Measurements from ENCODE around the gene KLB. TPM values are rescaled to one million over a fixed set of nuclear protein-coding genes. Genes with fewer than 3 reads are reported as not detected.
"Not testable (repeated sequence)": the region's sequence is repeated elsewhere in the genome, so short reads cannot be mapped to it uniquely, and the experiment has no call there.

The KLB gene
- total RNA-seq, 4 donors from 2014 or later, result 0.34 to 0.76 (median 0.68) TPM

DNA sequence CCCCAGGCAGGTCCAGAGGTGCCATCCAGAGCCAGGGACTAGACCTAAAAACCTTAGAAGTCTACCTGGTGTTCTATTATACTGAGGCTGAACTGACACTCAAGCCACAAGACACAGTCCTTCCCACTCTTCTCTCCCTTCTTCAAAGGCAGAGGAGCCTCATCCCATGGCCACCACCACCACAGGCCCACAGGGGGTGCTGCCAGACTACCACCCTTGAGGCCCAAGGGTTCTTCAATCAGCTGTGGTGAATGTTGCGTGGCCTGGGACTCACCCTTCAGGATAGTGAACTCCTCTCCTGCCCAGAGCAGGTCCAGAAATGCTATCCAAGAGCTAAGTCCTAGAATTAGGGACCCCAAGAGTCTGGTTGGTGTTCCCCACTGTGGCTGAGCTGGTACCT is 23.0 kb upstream of the KLB start:
- no peaks in the 10 kb centered on the region for H3K4me1 ChIP-seq
- no peak for DNase-seq (ENCODE audit: low spot score in 2 of 2)
- no peaks in the 10 kb centered on the region for H3K27me3 ChIP-seq
- no peak overlapping the region for H3K27ac ChIP-seq
- WGBS, result no CpG with 5 or more reads among the region's 1 CpG
- H3K4me3 ChIP-seq, result no peak overlapping the region
- no peaks in the 10 kb centered on the region for H3K9me3 ChIP-seq
- no peak for TF ChIP-seq EP300 (IDR thresholded peaks at IDR 0.05)
- H3K36me3 ChIP-seq, result no peaks in the 10 kb centered on the region

DNA sequence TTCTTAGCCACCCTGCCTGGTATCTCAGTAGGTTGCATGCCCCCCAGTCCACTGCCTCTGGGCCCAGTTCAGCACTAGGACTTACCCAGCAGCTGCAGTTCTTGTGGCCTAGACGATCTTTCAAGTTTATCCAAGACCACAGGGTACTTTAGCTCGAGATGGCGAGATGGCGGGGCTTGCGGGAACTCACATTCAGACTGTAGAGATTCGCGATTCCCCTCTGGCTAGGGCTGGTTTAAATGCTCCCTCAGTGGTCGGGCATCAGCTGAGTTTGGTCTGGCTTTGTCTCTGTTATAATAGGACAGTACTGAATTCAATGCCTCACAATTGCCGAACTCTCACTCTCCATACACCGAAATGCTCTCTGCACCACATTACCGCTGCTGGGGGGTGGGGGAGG is 22.2 kb upstream of the KLB start:
- Histone ChIP-seq H3K27me3 (no peaks in the 10 kb centered on the region), H3K4me3 (no peak overlapping the region), H3K27ac (no peak overlapping the region), H3K9me3 (no peaks in the 10 kb centered on the region), H3K36me3 (no peaks in the 10 kb centered on the region), H3K4me1 (no peaks in the 10 kb centered on the region)
- DNase-seq (ENCODE audit: low spot score in 2 of 2), result no peak
- TF ChIP-seq, protein P1, sequence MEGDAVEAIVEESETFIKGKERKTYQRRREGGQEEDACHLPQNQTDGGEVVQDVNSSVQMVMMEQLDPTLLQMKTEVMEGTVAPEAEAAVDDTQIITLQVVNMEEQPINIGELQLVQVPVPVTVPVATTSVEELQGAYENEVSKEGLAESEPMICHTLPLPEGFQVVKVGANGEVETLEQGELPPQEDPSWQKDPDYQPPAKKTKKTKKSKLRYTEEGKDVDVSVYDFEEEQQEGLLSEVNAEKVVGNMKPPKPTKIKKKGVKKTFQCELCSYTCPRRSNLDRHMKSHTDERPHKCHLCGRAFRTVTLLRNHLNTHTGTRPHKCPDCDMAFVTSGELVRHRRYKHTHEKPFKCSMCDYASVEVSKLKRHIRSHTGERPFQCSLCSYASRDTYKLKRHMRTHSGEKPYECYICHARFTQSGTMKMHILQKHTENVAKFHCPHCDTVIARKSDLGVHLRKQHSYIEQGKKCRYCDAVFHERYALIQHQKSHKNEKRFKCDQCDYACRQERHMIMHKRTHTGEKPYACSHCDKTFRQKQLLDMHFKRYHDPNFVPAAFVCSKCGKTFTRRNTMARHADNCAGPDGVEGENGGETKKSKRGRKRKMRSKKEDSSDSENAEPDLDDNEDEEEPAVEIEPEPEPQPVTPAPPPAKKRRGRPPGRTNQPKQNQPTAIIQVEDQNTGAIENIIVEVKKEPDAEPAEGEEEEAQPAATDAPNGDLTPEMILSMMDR (IDR thresholded peaks at IDR 0.05), result no peak
- TF ChIP-seq POLR2A (IDR thresholded peaks at IDR 0.05) (no peak), EP300 (IDR thresholded peaks at IDR 0.05) (no peak), POLR2AphosphoS5 (IDR thresholded peaks at IDR 0.05) (no peak)
- WGBS, result 90% methylated on average over 11 of the region's 11 CpGs

DNA sequence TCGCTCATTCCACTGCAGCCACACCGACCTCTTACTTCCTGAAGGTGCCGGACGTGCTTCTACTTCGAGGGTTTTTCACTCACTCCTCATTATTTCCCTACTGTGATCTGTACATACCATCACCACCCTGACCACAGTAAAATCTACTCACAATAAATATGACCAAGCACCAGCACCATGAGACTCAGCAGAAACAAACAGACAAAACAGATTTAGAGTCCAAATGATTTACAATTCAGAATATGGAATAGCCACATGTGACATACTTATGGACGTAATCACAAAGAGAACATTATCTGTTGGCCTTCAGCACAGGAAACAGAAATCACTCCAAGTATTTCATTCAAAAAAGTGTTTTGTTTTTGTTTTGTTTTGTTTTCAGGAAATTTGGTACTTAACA is 16.1 kb upstream of the KLB start:
- DNase-seq (ENCODE audit: low spot score in 2 of 2), result no peak
- Histone ChIP-seq H3K4me3 (no peak overlapping the region), H3K9me3 (no peaks in the 10 kb centered on the region), H3K36me3 (no peaks in the 10 kb centered on the region), H3K4me1 (no peaks in the 10 kb centered on the region), H3K27ac (no peak overlapping the region), H3K27me3 (no peaks in the 10 kb centered on the region)
- WGBS, result 77% methylated on average over 6 of the region's 6 CpGs
- no peak for TF ChIP-seq EP300 (IDR thresholded peaks at IDR 0.05)
- TF ChIP-seq, protein P1 (IDR thresholded peaks at IDR 0.05), result no peak
- no peak for TF ChIP-seq POLR2AphosphoS5 (IDR thresholded peaks at IDR 0.05)
- no peak for TF ChIP-seq POLR2A (IDR thresholded peaks at IDR 0.05)

DNA sequence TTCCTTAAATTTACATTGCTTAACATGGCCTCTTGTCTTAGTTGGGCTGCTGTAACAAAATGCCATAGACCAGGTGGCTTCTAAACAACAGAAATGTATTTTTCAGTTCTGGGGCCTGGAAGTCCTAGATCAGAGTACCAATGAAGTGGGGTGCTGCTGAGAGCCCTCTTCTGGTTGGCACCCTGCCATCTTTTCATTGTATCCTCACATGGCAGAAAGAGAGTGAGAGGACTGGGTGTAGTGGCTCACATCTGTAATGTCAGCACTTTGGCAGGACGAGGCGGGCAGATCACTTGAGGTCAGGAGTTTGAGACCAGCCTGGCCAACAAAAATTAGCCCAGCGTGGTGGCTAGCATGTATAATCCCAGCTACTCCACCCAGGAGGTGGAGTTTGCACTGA is 12.0 kb upstream of the KLB start:
- H3K27me3 ChIP-seq, result no peaks in the 10 kb centered on the region
- WGBS, result no CpG with 5 or more reads among the region's 3 CpGs
- no peak overlapping the region for H3K4me3 ChIP-seq
- no peaks in the 10 kb centered on the region for H3K4me1 ChIP-seq
- TF ChIP-seq POLR2A (IDR thresholded peaks at IDR 0.05) (no peak), POLR2AphosphoS5 (IDR thresholded peaks at IDR 0.05) (no peak)
- TF ChIP-seq, protein P1 (IDR thresholded peaks at IDR 0.05), result no peak
- H3K9me3 ChIP-seq, result no peaks in the 10 kb centered on the region
- DNase-seq (ENCODE audit: low spot score in 2 of 2), result no peak
- H3K27ac ChIP-seq, result no peak overlapping the region
- H3K36me3 ChIP-seq, result no peaks in the 10 kb centered on the region

DNA sequence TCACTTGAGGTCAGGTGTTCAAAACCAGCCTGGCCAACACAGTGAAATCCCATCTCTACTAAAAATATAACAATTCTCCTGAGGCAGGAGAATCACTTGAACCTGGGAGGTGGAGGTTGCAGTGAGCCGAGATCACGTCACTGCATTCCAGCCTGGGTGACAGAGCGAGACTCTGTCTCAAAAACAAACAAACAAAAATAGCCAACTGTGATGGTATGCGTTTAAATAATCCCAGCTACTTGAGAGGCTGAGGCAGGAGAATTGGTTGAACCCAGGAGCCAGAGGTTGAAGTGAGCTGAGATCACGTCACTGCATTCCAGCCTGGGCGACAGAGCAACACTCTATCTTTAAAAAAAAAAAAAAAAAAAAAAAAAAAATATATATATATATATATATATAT is 5.1 kb upstream of the KLB start:
- DNase-seq (ENCODE audit: low spot score in 2 of 2); H3K4me3 ChIP-seq; H3K36me3 ChIP-seq; H3K9me3 ChIP-seq; H3K4me1 ChIP-seq; H3K27ac ChIP-seq; H3K27me3 ChIP-seq: not testable (repeated sequence)
- WGBS, result 77% methylated on average over 6 of the region's 6 CpGs

DNA sequence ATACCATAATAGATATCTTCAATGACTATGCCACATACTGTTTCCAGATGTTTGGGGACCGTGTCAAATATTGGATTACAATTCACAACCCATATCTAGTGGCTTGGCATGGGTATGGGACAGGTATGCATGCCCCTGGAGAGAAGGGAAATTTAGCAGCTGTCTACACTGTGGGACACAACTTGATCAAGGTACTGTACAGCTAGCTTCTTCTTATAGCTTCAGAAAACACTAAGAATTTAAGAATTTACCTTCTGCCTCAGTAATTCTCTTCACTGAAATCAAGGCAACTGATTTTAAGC is 805 bp downstream of the KLB start:
- WGBS, result 47% methylated on average over 1 of the region's 1 CpG
- no peaks in the 10 kb centered on the region for H3K36me3 ChIP-seq
- H3K4me3 ChIP-seq, result no peak overlapping the region
- H3K27ac ChIP-seq, result no peak overlapping the region
- TF ChIP-seq POLR2AphosphoS5 (IDR thresholded peaks at IDR 0.05) (no peak), EP300 (IDR thresholded peaks at IDR 0.05) (no peak), POLR2A (IDR thresholded peaks at IDR 0.05) (no peak)
- TF ChIP-seq, protein P1 (IDR thresholded peaks at IDR 0.05), result no peak
- no peaks in the 10 kb centered on the region for H3K4me1 ChIP-seq
- DNase-seq (ENCODE audit: low spot score in 2 of 2), result no peak
- no peaks in the 10 kb centered on the region for H3K27me3 ChIP-seq
- no peaks in the 10 kb centered on the region for H3K9me3 ChIP-seq

Measured in suprapubic skin (tissue), 4 donors.